NCI-H1436 (cell line): Measurements from ENCODE around the gene SURF6.
"Not testable (repeated sequence)": the region's sequence is repeated elsewhere in the genome, so short reads cannot be mapped to it uniquely, and the experiment has no call there.

Experiments used
- DNase-seq: peaks from one replicate; lab custom pipeline; 2025; lab: John Stamatoyannopoulos, UW

The SURF6 gene

DNA sequence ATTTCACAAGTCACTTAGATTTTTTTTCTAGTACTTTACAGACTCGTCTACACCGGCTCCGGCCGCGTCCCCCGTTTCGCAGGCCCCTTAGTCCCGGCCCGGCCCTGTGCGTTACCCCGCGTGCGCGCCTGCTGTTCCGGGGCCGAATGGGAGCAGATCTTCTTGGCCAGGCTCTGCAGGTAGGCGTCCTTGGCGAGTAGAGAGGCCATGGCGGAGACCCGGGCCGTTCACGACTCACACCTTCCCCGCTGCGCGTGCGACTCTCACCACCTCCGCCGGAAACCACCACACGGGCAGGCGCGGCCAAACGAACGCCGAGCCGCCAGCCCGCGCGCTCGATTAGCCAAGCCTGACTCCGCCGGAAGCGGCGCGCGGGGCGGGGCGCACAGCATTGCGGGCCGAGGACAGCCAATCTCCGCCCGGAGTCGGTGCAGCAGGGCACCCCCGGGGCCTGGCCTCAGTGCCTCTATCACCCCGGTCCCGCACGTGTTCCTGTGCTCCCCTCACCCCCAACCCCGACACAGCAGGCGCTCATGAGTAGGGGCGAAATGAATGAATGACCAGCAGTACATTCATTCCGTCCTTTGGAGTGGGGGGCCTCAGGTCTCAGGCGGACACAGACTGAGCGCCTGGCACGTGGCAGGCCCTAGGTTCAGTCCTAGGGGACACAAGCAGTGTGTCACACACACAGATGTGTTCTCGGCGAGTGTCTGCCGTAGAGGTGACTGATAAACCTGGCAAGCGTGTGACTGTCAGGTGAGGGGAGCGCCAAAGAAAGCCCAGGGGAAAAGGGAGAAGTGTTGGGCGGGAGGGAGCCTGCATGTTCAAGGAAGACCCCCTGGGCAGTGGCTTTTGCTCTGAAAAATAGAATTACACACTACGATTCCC is at the start of gene SURF6:
TSS of gene SURF6 (minus strand) at position 265 of the 888 bp plus-strand sequence. CDS start at position 209, 56 bp downstream.
- peak; percentile 87 for DNase-seq

DNA sequence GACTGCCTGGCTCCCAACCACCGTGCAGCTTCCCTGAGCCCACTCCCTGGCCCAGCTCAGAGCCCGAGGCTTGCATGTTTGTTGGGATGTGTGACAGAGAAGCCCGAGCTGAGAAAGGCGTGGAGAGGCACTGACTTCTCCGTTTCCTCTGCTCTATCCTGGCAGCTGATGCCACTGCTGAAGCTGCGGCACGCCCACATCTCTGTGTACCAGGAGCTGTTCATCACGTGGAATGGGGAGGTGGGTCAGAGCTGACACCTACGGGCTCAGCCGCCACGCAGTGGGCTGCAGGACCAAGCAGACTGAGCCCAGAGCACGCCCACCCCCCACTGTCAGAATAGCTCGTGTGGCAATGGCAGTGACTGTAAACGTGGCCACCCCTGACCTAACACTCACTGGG is 49.5 kb upstream of the SURF6 start:
- DNase-seq: no peak

DNA sequence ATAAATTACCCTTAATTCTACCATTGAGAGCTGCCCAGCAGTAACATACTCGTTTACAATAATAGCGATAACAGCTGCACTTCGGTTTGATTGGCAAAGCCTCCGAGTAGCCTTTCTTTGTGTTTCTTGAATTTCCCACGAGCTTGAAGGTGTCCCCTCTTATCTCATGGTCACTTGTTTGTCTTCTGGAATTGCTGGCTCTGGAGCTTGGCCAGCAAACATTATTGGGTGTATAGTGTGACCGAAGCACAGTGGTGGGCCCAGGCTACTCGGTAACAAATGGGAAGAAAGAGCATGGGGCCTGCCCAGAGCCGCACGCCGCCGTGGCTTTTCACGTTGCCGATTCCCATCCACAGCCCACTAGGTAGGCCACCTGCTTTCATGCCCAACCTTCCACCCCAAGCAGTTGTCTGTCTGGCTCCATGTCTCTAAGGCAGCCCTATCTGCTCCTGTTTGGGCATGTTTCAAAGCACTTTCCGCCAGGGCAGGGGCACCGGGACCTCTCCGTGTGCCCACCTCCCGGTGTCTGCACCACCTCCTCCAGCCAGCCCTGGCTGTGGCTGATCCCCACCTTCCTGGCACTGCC is 48.8 kb upstream of the SURF6 start:
- DNase-seq: no peak

DNA sequence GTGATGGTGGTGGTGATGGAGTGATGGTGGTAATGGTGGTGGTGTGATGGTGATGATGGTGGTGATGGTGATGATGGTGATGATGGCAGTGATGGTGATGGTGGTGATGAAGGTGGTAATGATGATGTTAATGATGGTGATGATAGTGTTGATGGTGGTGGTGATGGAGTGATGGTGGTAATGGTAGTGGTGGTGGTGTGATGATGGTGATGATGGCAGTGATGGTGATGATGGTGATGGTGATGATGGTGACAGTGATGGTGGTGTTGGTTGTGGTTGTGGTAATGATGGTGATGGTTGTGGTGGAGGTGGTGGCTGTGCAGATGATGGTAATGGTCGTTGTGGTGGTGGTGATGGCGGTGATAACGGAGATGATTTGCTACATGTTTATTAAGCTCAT is 47.5 kb upstream of the SURF6 start:
- DNase-seq: no peak

DNA sequence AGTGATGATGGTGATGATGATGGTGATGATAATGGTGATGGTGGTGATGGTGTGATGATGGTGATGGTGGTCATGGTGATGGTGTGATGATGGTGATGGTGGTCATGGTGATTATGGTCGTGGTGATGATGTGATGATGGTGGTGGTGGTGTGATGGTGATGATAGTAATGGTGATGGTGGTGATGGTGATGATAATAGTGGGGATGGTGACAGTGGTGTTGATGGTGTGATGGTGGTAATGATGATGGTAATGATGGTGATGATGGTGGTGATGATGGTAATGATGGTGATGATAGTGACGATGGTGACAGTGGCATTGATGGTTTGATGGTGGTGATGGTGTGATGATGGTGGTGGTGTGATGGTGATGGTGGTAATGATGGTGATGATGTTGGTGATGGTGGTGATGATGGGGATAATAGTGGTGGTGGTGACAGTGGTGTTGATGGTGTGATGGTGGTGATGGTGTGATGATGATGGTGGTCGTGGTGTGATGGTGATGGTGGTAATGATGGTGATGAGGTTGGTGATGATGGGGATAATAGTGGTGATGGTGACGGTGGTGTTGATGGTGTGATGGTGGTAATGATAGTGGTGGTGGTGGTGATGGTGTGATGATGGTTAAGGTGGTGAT is 46.6 kb upstream of the SURF6 start:
- DNase-seq: no peak

DNA sequence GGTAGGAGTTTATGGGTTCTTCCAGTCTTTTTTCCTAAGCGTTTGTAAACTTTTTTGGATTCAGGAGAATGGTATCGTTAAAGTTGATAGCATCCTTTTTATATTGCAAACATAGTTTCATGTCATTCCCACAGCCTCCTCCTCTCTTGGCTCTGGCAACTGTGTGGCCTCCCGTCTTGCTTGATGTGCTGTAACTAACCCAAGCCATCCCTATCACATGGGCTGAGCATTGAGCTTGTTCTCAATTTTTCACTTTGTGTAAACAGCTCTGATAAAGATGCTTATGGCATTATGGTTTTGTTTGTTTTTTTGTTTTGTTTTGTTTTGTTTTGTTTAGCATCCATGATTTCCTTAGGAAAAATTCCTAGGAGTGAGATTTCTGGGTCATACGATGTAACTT is 44.7 kb upstream of the SURF6 start:
- no peak for DNase-seq

DNA sequence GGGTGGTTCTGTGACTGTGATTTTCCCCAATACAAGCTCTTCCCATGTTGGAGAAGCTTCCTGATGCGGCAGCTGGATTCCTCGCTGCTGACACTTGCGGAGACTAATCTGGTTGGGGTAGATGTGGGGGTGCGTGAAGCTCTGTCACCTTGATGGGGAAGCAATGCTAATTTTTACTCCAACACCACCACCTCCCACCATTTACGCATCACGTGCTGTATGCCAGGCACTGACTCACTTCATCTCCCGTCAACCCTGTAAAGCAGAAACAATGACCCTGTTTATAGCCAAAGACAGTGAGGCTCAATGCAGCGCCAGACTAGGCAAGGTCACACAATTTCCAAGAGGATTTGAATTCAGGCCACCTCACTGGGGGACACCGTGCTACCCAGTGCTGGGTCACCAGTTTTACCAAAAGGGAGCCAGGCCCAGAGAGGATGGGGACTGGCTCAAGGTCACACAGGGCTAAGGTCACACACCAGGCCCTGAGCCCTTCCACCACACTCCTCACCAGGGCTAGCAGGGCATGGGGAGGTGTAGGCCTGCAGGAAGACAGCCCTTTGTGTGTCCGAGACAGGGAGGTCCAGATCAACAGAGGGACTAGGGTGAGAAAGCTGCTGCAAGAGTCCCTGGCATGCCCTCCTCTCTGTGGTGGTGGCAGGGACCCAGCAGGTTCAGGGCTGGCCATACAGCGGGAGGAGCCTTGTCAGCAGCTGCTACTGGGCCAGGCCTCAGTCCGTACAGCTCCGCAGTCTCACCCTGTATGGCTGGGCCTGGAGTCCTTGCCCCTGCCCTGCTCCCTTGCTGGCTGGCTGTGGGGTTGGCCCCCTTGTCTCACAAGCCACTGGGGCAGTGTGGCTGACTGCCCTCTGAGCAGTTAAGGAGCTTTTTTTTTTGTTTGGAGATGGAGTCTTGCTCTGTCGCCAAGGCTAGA is 43.4 kb upstream of the SURF6 start:
- DNase-seq: no peak

DNA sequence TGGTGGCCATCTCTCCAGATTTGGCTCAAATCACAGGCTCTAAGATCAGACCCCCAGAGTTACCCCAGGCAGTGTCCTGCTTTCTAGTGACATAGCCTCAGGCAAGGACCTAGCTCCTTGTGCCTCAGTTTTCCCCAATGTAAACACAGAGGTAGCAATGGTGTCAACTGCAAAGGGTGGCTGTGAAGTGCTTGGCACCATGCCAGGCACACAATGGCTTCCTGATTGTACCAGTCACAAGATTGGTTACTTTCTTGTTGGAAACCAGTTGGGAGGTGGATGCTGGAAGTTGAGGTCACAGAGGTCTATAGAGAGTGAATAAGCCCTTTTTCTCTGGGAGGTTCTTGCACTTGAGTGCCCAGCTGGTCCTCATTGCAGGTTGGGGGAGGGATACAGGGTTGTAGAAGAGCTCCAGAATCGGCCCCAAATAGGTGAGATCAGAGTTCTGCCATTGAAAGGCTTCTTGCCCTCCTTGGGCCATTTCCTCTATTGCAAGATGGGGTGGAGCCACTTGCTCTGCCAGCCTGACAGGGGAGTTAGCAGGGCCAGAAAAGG is 42.5 kb upstream of the SURF6 start:
- no peak for DNase-seq

DNA sequence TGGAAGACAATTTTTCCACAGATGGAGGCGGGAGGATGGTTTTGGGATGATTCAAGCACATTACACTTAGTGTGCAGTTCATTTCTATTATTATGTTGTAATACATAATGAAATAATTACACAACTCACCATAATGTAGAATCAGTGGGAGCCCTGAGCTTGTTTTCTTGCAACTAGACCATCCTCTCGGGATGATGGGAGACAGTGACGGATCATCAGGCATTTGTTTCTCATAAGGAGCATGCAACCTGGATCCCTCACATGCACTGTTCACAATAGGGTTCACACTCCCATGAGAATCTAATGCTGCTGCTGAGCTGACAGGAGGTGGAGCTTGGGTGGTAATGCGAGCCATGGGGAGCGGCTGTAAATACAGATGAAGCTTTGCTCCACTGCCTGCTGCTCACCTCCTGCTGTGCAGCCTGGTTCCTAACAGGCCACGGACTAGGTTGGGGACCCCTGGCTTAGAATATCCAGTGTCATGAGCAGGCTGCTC is 41.8 kb upstream of the SURF6 start:
- DNase-seq: no peak

DNA sequence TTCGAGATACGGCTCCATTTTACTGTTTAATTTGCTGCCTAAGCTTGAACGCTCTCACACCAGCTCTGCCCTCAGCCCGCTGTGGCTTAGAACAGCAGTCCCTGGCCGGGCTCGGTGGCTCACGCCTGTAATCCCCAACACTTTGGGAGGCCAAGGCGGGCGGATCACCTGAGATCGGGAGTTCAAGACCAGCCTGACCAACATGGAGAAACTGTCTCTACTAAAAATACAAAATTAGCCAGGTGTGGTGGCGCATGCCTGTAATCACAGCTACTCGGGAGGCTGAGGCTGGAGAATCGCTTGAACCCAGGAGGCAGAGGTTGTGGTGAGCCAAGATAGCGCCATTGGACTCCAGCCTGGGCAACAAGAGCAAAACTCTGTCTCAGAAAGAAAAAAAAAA is 41.3 kb upstream of the SURF6 start:
- DNase-seq: not testable (repeated sequence)

DNA sequence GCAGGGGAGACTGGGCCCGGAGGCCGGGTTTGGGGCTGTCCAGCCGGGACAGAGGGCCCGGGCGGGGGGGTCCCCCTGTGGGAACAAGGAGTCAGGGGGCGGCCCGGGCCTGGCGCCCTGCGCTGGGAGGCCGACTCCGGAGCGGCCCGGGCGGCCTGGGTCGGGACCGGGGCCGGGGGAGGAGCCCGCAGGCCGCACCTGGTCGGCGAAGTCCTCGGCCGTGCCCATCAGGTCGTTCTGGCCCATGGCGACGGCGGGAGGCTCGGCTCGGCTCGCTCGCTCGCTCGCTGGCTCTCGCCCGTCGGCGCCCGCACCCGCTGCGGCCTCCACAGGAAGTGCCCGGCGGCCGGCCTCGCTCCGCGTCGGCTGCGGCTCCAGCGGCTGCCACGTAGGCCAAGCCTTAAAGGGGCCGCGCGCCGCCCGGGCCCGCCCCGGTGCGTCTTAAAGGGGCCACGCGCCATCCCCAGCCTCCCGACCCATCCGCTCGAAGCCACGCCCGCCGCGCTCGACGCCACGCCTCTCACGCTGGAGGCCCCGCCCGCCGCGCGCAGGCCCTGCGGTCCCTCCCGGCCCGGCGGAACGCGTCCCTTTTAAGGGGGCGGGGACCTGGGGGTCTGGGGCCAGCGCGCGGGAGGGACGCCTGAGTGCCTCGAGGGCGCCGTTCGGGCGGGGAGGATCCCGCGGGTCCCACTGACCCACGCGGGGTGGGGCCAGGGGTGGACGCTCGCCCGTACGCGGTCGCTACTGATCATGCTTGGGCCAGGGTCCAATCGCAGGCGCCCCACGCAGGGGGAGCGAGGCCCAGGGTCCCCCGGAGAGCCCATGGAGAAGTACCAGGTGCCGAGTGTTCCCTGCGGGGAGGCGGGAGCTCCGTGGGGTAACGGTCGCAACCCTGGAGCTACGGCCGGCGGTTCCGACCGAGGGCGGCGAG is 40.0 kb upstream of the SURF6 start, which contains the start of the genes STKLD1 and SURF4:
TSS of gene STKLD1 (plus strand) at position 643 of the 931 bp plus-strand sequence. CDS start at position 751, 108 bp downstream.
TSS of gene SURF4 (minus strand) at position 337 of the 931 bp plus-strand sequence. CDS start at position 246, 91 bp downstream.
- peak; percentile 92 for DNase-seq

DNA sequence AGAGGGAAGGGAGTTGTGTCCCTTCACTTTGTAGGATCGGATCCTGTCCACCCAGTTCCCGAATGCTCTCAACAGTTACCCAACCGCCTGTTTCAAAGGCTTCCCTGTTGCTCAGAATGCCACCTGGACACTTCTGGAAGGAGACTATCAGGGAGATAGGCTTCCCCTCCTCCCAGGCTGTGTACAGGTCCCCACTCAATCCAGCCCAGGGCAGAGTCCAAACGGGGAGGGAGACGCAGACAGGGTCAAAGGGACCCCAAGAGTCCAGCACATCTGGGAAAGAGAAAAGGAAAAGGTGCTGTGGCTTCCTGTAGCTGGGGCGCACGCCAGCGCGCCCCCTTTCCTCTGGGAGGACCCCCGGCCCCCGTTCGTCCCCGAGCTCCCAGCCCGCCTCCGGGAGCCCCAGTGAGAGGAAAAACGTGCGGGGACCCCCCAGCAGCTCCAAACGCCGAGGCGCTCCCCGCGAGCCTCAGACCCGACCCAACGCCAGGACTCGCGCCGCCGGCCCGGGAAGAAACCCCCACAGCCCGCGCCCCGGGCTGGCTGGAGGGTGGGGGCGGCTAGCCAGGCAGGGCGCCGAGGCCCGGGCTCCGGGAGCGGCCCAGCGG is 39.2 kb upstream of the SURF6 start:
- DNase-seq: no peak

DNA sequence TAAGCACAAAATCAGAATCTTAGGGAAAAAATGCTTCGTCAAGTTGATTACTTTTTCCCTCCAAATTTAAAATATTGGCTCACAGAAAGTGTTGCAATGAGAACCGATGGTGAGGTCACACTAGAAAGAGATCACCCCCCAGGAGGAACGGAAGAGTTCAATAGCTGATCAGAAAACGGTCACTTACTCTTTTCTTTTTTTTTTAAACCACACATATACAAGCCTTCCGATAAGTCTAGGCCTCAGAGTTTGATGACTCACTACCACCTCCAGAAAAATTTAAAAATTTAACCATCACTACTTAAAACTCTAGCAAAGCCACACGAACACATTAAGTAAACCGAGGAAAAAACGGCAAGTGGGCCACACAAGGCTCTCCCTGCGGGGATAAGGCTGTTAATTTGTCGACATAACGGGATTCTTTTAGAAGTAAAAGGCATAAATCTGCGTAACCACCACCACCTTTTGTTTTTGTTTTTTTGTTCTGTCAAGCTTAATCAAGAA is 38.7 kb upstream of the SURF6 start:
- no peak for DNase-seq

DNA sequence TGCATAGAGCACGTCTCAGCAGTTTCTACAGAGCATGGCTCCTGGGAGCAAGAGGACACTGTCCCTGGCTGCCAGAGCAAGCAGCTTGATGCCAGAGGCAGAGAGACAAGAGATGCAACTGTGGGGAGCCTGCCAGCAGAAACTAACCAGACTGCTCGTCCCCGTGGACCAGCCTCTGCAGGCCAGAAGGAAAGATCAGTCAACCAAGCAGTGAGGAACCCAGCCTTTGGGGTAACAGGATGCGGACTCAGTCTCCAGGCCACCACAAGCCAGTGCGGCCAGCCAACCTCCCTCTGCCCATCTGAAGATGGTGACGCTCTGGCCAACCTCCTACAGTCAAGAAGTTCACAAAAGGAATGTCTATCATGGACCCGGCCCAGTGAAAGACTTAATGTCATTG is 36.2 kb upstream of the SURF6 start:
- DNase-seq: no peak

DNA sequence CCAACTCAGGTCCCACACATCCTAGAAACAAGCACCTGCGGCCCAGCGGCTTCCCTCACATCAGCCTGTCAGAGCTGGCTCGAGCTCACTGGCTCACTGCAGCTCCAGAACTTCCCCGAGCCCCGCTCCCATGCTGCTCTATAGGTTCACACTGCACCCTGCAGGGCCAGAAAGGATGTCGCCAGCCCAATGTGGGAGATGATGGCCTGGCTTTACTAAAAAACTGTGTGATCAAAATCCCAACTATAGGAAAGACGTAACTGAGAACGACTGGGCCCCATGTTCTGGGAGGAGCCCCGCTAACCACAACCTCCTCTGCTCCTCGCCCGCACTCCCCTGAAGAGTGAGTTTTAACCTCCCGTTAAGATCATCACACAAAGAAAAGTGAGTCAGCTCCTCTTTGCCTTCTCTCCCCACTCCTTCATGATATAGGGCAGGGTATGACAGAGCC is 35.3 kb upstream of the SURF6 start:
- DNase-seq: no peak

DNA sequence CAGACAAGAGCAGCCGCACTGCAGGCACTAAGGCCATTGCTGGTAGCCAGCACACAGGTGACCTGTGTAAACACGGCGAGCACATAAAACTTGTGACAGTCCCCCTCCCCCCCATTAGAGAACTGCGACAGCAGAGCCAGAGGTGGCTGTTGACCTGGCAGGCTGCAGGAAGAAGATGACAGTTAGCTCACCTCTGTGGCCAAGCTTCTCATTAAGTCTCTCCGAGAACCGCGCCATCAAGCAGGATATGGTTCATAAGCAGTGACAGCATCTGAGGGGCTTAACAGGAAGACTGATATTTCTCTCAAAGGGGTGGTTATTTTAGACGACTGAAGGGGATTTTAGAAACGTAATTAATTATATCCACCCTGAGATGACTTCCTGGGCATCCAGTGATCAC is 34.7 kb upstream of the SURF6 start:
- DNase-seq: no peak

DNA sequence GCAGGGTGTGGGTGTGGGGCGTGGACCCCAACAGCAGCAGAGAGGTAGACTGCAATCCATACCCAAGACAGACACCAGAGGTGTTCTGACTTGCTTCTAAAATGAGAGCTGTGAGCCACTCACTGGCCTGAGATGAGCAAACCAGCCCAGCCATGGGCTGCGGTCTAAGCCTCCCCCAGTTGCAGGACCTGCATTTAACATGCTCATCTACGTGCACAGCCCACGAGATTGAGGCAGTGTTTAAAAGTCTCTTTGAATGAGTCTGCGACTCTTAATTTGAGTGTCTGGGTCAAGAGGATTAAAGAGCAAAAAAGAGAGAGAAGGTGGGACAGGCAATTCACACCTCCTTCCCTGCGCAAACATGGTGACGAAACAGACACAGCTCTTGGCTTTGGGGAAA is 33.9 kb upstream of the SURF6 start:
- no peak for DNase-seq

DNA sequence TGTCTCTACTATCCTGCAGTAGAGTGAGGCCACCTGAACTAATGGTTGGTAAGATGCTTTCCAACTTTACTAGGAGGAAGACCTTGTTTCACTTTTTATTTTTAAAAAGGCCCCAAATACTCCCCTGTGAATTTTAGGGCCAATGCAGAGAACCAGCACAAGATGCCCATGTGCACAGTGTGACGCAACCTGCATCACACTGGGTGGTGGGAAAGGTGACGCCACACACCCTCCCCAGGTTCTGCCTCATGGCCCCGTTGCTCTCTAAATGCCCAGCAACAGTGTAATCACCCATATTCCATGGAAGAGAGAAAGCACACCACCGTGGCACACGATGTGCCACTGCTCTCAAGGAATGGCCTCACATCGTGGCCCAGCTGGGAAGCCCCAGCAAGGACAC is 33.4 kb upstream of the SURF6 start:
- DNase-seq: no peak

DNA sequence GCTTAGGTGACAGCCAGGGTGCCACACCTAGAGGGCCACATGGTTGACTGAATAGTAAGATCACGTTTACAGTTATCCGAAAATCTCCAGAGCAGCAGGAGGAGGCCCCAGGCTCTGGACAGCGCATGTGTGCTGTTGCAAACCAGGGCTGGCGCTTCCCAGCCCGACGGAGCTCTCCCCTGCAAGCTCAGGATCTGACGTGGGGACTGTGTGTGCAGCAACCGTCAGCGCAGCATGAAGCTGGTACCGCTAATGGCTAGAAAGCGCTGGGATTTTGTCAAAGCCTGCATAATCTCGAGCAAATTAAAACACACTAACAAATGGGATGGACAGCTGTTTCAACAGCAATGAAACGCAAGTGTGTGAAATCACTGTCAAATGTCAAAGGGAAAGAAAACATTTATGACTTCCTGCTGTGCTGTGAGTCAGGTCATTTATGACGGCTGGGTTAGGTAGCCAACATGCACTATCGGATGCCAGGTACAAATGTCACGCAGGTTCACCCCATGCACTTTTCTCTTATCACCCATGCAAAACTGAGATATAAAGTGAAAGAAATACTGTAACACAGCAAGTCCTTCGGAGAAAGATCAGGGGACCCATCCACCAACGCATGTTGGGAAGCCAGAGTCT is 32.4 kb upstream of the SURF6 start:
- no peak for DNase-seq
